HG03095 (cell line): ENCODE data around the gene APOC4.

Experiments
- ATAC-seq: cut with Tn5 transposase; IDR thresholded peaks from one replicate; pipeline ENCODE4 v1.9.1; 2021; ENCODE audit warnings: moderate library complexity; ENCODE audit not compliant: unreplicated experiment

Gene APOC4

GRCh38 chr19:44992336-44993163 lies 50.5 kb downstream of the APOC4 start:
- no peak for ATAC-seq

GRCh38 chr19:44993526-44993925 lies 51.5 kb downstream of the APOC4 start:
- no peak for ATAC-seq

GRCh38 chr19:44993926-44994537 lies 52.0 kb downstream of the APOC4 start:
- no peak for ATAC-seq
